Tibial nerve (tissue), 4 donors: Measurements from ENCODE around the gene LTB4R.

ENCODE experiments used
- CTCF ChIP-seq, 5 experiments: fragments of 200-600 bp in 3 of 5; fragments of 450-650 bp in 2 of 5; sonication (generic) in 3 of 5; IDR thresholded peaks; one replicate each; pipeline ENCODE4 v1.5.1; 2016 to 2019; ENCODE audit warnings: antibody characterized with exemption in 5 of 5, mild to moderate bottlenecking in 3 of 5, moderate library complexity in 2 of 5
- EP300 ChIP-seq, 2 donors: sonication (generic); formaldehyde crosslinking; IDR thresholded peaks; one replicate each; pipeline ENCODE4 v1.6.1; 2017; ENCODE audit warnings: antibody characterized with exemption in 2 of 2, mild to moderate bottlenecking in 1 of 2

GRCh38 chr14:24339284-24340151 lies 28.2 kb downstream of the LTB4R start, which contains the start of gene RIPK3:
- TF ChIP-seq CTCF (IDR thresholded peaks at IDR 0.05) (no peak), EP300 (IDR thresholded peaks at IDR 0.05) (no peak)
